Osteoblast (primary cell): ENCODE data around the gene SSRP1. TPM values are rescaled to one million over a fixed set of nuclear protein-coding genes. Genes with fewer than 3 reads are reported as not detected.

ENCODE experiments used
- DNase-seq: peaks from one replicate; pipeline ENCODE4 v3.0.0; 2011; ENCODE audit warnings: low spot score, mixed read lengths; ENCODE audit not compliant: insufficient read length; ENCODE audit errors: missing footprints
- H2AFZ ChIP-seq: 2 replicates; pipeline ENCODE4 v1.6.0; 2011; ENCODE audit warnings: mild to moderate bottlenecking, low read length
- H3K27ac ChIP-seq: 2 replicates; pipeline ENCODE4 v1.5.1; 2011; ENCODE audit warnings: mild to moderate bottlenecking, low read depth, low read length, moderate library complexity
- H3K27me3 ChIP-seq: 2 replicates; pipeline ENCODE4 v1.6.0; 2012; ENCODE audit warnings: mild to moderate bottlenecking, control low read depth, inconsistent platforms, low read length, moderate library complexity; ENCODE audit not compliant: insufficient read depth
- H3K36me3 ChIP-seq: 2 replicates; pipeline ENCODE4 v1.5.1; 2011; ENCODE audit warnings: mild to moderate bottlenecking, low read length, control low read depth, moderate library complexity; ENCODE audit not compliant: insufficient read depth
- H3K4me1 ChIP-seq: 2 replicates; pipeline ENCODE4 v1.5.1; 2011; ENCODE audit warnings: mild to moderate bottlenecking, low read length, control low read depth, moderate library complexity; ENCODE audit not compliant: insufficient read depth
- H3K4me2 ChIP-seq: 2 replicates; pipeline ENCODE4 v1.6.0; 2011; ENCODE audit warnings: mild to moderate bottlenecking, low read length; ENCODE audit not compliant: insufficient read depth
- H3K4me3 ChIP-seq: fragments of 200-600 bp; sonication (generic); 3 replicates; pipeline ENCODE4 v1.5.1; 2012; ENCODE audit warnings: mild to moderate bottlenecking, low read length, inconsistent platforms; ENCODE audit not compliant: insufficient read depth
- H3K79me2 ChIP-seq: 2 replicates; pipeline ENCODE4 v1.6.0; 2012; ENCODE audit warnings: mild to moderate bottlenecking, low read length, control low read depth, inconsistent platforms; ENCODE audit not compliant: insufficient read depth
- H3K9me3 ChIP-seq: 2 replicates; pipeline ENCODE4 v1.5.1; 2011; ENCODE audit warnings: low read depth, low read length, control low read depth
- H4K20me1 ChIP-seq: 2 replicates; pipeline ENCODE4 v1.6.0; 2012; ENCODE audit warnings: mild to moderate bottlenecking, low read length, control low read depth; ENCODE audit not compliant: insufficient read depth
- total RNA-seq: library from RNA; depleted of rRNA; stranded (reverse); fragments of >200 nt; gene quantifications from 2 replicates; pipeline ENCODE4 v1.2.3, GENCODE V29; 2012
- TF ChIP-seq, protein P1 (sequence below): IDR thresholded peaks from 2 replicates; pipeline ENCODE4 v1.5.1; 2011; ENCODE audit warnings: mild to moderate bottlenecking, low read depth, low read length, moderate library complexity; ENCODE audit errors: extremely low read depth

The SSRP1 gene
- total RNA-seq, 1 donor = 55.4 TPM

DNA sequence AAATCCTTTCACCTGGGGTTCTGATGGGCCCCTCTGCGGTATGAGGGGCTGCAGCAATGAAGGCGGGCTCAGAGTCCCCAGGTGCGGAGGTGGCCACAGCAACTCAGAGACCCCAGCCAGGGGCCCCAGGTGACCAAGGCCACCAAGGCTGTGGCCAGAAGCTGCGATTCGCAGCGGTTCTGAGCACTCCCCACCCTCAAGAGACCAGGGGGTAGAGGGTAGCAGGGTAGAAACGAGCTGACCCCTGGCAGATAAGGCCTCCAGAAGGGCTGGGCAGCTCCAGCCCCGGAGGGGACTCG lies 11.9 kb downstream of the SSRP1 start:
- Histone ChIP-seq H2AFZ (peak overlapping the region; percentile 64), H4K20me1 (peaks cover 25% of the 10 kb centered on the region), H3K9me3 (no peaks in the 10 kb centered on the region), H3K4me1 (peaks cover 41% of the 10 kb centered on the region), H3K36me3 (peaks cover 48% of the 10 kb centered on the region), H3K27ac (peak overlapping the region; percentile 97), H3K27me3 (no peaks in the 10 kb centered on the region), H3K4me3 (peak overlapping the region; percentile 96), H3K79me2 (peaks cover 50% of the 10 kb centered on the region), H3K4me2 (peak overlapping the region; percentile 96)
- TF ChIP-seq, protein P1, sequence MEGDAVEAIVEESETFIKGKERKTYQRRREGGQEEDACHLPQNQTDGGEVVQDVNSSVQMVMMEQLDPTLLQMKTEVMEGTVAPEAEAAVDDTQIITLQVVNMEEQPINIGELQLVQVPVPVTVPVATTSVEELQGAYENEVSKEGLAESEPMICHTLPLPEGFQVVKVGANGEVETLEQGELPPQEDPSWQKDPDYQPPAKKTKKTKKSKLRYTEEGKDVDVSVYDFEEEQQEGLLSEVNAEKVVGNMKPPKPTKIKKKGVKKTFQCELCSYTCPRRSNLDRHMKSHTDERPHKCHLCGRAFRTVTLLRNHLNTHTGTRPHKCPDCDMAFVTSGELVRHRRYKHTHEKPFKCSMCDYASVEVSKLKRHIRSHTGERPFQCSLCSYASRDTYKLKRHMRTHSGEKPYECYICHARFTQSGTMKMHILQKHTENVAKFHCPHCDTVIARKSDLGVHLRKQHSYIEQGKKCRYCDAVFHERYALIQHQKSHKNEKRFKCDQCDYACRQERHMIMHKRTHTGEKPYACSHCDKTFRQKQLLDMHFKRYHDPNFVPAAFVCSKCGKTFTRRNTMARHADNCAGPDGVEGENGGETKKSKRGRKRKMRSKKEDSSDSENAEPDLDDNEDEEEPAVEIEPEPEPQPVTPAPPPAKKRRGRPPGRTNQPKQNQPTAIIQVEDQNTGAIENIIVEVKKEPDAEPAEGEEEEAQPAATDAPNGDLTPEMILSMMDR = no peak
- no peak for DNase-seq

DNA sequence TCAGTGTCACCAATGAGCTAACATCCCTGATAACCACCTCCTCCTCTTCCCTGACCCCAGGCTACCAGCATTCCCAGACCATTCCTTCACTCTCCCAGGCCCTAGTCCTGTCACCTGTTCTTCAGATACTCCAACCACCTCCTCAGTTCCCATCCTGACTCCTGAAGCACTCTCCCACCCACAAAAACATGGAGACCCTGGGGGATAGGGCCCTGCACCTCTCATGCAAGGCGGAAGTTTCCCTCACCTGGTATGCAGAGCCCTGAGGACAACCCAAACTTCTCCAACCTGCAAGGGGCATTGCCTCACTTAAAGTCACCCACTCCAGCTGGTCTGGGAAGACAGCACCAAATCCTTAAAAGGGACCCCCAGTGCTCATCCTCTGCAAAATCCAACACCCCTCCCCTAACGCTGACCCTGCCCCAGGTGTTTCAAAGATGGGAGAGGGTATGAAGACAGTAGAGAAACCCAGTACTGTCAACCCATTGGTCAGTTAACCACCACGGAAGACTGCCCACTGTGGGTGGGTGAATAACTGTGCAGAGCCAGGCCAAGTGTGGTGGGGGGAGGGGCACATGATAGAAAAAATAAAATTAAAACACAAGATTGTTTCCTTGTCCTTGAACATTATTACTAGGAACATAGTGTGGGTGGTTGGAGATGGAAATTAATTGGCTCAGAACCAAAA lies 12.4 kb downstream of the SSRP1 start:
- Histone ChIP-seq H4K20me1 (peaks cover 29% of the 10 kb centered on the region), H3K4me2 (peak overlapping the region; percentile 96), H3K9me3 (no peaks in the 10 kb centered on the region), H2AFZ (no peak overlapping the region), H3K79me2 (peaks cover 54% of the 10 kb centered on the region), H3K27me3 (no peaks in the 10 kb centered on the region), H3K36me3 (peaks cover 48% of the 10 kb centered on the region), H3K27ac (peak overlapping the region; percentile 97), H3K4me1 (peaks cover 41% of the 10 kb centered on the region), H3K4me3 (peak overlapping the region; percentile 96)
- TF ChIP-seq, protein P1 = no peak
- peak; percentile 89 for DNase-seq

DNA sequence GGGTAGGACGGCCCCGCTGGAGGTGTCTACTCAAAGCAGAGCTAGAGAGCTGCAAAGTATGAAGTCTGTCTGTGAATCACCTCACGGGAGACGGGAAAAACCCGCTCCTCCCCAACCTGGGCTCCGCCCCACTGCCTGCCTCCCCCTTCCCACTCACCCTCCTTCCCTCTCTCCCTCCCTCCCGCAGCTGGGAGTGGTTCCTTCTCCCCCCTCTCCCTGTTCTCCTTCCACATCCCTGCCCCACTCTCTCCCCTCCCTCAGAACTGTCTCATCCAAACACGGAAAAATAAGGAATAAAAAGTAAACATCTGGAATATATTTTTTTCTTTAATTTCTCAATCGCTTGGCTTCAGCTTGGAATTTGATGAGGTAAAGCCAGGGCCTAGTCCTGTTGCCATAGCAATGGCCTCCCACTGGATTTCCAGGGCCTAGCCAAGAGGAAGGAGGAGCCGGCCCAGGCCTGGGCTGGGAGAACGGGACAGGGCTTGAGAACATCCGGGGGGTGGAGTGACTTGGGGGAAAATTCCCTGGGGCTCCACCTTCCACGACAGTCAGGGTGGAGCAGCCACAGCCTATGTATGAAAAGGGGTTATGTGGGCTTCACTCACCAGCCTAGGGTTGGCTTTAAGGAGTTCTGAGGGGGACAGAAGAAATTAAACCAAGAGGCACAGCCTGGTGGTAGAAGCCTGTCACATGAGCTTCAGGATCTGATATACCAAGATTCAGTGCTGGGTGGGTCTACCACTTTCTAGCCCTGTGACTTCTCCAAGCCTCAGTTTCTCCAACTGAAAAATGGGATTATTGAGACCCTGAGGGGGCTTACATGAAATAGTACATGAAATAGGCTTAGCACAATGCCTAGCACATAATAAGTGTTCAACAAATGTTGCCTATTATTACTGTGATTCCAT lies 13.2 kb downstream of the SSRP1 start:
- peaks cover 36% of the 10 kb centered on the region for H4K20me1 ChIP-seq
- DNase-seq = peak; percentile 100
- TF ChIP-seq, protein P1 = no peak
- no peaks in the 10 kb centered on the region for H3K27me3 ChIP-seq
- H3K9me3 ChIP-seq = no peaks in the 10 kb centered on the region
- H2AFZ ChIP-seq = peak overlapping the region; percentile 69
- H3K36me3 ChIP-seq = peaks cover 48% of the 10 kb centered on the region
- H3K4me3 ChIP-seq = peak overlapping the region; percentile 96
- H3K4me2 ChIP-seq = peak overlapping the region; percentile 96
- peak overlapping the region; percentile 97 for H3K27ac ChIP-seq
- peaks cover 45% of the 10 kb centered on the region for H3K4me1 ChIP-seq
- peaks cover 62% of the 10 kb centered on the region for H3K79me2 ChIP-seq
